ENCODE data around the gene AKAP6. TPM values are rescaled to one million over a fixed set of nuclear protein-coding genes. Genes with fewer than 3 reads are reported as not detected.
A peak's percentile ranks its signal among the peaks of the same experiment; 100 is the strongest.
"Not testable (repeated sequence)": the region's sequence is repeated elsewhere in the genome, so short reads cannot be mapped to it uniquely, and the experiment has no call there.

AKAP6 gene
- total RNA-seq, 4 donors from 2014 or later: 2.0 to 11.0 (median 4.2) TPM

DNA sequence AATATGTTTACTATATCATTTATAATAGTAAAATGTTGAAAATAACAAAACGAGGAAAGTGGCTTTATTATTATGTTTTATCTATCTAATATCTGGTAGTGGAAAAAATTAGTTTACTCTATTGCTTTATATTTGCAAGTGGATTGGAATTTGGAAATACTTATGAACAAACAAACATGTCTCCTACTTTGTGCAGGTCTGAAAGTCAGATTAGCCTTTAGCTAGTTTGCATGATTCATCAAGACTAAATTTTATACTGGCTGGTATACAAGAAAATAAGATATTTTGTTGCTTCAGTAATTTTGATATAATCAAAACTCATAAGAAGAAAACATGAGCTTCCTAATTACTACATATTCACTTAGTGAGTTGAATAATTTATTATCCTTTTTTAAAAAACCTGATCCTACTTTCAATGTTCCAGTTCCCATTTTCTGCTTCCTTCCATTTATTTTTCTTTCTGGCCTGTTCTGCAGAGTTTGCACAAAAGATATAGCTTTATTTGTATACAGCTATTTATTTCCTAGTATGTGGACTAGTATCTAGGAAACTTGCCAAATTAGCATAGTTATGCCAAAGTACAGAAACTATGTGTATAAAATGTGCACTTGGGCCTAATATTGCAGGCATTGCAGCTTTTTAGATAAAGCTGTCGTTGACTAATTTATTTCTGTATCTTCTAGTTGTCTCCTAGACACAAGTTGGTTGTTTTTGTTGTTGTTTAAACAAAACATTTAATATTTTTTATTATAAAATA is 122.0 kb downstream of the AKAP6 start:
- no peak for DNase-seq (ENCODE audit: low spot score in 2 of 2)
- Histone ChIP-seq H3K4me3 (no peak overlapping the region), H3K36me3 (no peaks in the 10 kb centered on the region), H3K9me3 (no peaks in the 10 kb centered on the region), H3K27me3 (no peaks in the 10 kb centered on the region), H3K27ac (no peak overlapping the region), H3K4me1 (no peaks in the 10 kb centered on the region)
- TF ChIP-seq CTCF (IDR thresholded peaks at IDR 0.05) (no peak), POLR2A (IDR thresholded peaks at IDR 0.05) (no peak), EP300 (IDR thresholded peaks at IDR 0.05) (no peak), POLR2AphosphoS5 (IDR thresholded peaks at IDR 0.05) (no peak)
- WGBS: 47% methylated on average over 2 of the region's 2 CpGs

- WGBS: 35% methylated on average over 9 of the region's 9 CpGs
Measured at GRCh38 chr14:32453857-32454810, 125.0 kb downstream of the AKAP6 start.

GRCh38 chr14:32457213-32457920 is 128.3 kb downstream of the AKAP6 start:
- no peak overlapping the region for H3K4me3 ChIP-seq
- no peaks in the 10 kb centered on the region for H3K36me3 ChIP-seq
- H3K4me1 ChIP-seq: no peaks in the 10 kb centered on the region
- H3K27ac ChIP-seq: no peak overlapping the region
- TF ChIP-seq POLR2A (IDR thresholded peaks at IDR 0.05) (no peak), EP300 (IDR thresholded peaks at IDR 0.05) (peak; percentile 37), POLR2AphosphoS5 (IDR thresholded peaks at IDR 0.05) (no peak), CTCF (IDR thresholded peaks at IDR 0.05) (no peak)
- 58% methylated on average over 5 of the region's 5 CpGs for WGBS
- H3K9me3 ChIP-seq: no peaks in the 10 kb centered on the region
- no peak for DNase-seq (ENCODE audit: low spot score in 2 of 2)
- no peaks in the 10 kb centered on the region for H3K27me3 ChIP-seq

More at GRCh38 chr14:32453857-32454810, 125.0 kb downstream of the AKAP6 start:
- Histone ChIP-seq H3K4me3 (no peak overlapping the region), H3K9me3 (no peaks in the 10 kb centered on the region), H3K4me1 (no peaks in the 10 kb centered on the region), H3K27me3 (no peaks in the 10 kb centered on the region), H3K36me3 (no peaks in the 10 kb centered on the region), H3K27ac (no peak overlapping the region)
- TF ChIP-seq POLR2AphosphoS5 (IDR thresholded peaks at IDR 0.05): no peak
- no peak for TF ChIP-seq POLR2A (IDR thresholded peaks at IDR 0.05)
- DNase-seq (ENCODE audit: low spot score in 2 of 2): no peak

GRCh38 chr14:32458720-32459119 is 129.6 kb downstream of the AKAP6 start:
- Histone ChIP-seq H3K4me1 (no peaks in the 10 kb centered on the region), H3K4me3 (no peak overlapping the region), H3K27ac (no peak overlapping the region), H3K9me3 (no peaks in the 10 kb centered on the region), H3K27me3 (no peaks in the 10 kb centered on the region), H3K36me3 (no peaks in the 10 kb centered on the region)
- no peak for TF ChIP-seq CTCF (IDR thresholded peaks at IDR 0.05)
- no peak for TF ChIP-seq POLR2A (IDR thresholded peaks at IDR 0.05)
- no peak for TF ChIP-seq POLR2AphosphoS5 (IDR thresholded peaks at IDR 0.05)
- no peak for TF ChIP-seq EP300 (IDR thresholded peaks at IDR 0.05)
- 84% methylated on average over 3 of the region's 3 CpGs for WGBS
- DNase-seq (ENCODE audit: low spot score in 2 of 2): no peak

DNA sequence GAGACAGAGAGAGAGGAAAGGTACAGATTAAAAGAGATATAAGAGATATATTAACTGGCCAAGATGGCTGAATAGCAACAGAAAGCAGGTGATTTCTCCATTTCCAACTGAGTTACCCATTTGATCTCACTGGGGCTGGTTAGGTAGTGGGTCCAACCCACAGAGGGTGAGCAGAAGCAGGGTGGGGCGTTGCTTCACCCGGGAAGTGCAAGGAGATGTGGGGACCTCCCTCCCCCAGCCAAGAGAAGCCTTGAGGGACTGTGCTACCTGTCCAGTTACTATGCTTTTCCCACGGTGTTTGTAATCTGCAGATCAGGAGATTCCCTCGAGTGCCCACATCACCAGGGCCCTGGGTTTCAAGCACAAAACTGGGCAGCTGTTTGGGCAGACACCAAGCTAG is 131.2 kb downstream of the AKAP6 start:
- no peak for DNase-seq (ENCODE audit: low spot score in 2 of 2)
- WGBS: 84% methylated on average over 4 of the region's 4 CpGs
- Histone ChIP-seq H3K27ac (no peak overlapping the region), H3K4me3 (no peak overlapping the region), H3K27me3 (no peaks in the 10 kb centered on the region), H3K4me1 (no peaks in the 10 kb centered on the region), H3K36me3 (no peaks in the 10 kb centered on the region), H3K9me3 (no peaks in the 10 kb centered on the region)
- TF ChIP-seq POLR2AphosphoS5 (IDR thresholded peaks at IDR 0.05): no peak
- no peak for TF ChIP-seq POLR2A (IDR thresholded peaks at IDR 0.05)
- TF ChIP-seq EP300 (IDR thresholded peaks at IDR 0.05): no peak
- TF ChIP-seq CTCF (IDR thresholded peaks at IDR 0.05): no peak

- 95% methylated on average over 4 of the region's 4 CpGs for WGBS
Measured at GRCh38 chr14:32462553-32462952, 133.5 kb downstream of the AKAP6 start.

More at GRCh38 chr14:32462553-32462952, 133.5 kb downstream of the AKAP6 start:
- H3K27ac ChIP-seq; H3K27me3 ChIP-seq; DNase-seq (ENCODE audit: low spot score in 2 of 2); H3K36me3 ChIP-seq; H3K4me1 ChIP-seq; H3K9me3 ChIP-seq; H3K4me3 ChIP-seq: not testable (repeated sequence)
